ENCODE data around the gene PDK4. TPM values are rescaled to one million over a fixed set of nuclear protein-coding genes. Genes with fewer than 3 reads are reported as not detected.

PDK4 gene
- total RNA-seq, 1 donor from 2014 or later = 0.52 TPM

DNA sequence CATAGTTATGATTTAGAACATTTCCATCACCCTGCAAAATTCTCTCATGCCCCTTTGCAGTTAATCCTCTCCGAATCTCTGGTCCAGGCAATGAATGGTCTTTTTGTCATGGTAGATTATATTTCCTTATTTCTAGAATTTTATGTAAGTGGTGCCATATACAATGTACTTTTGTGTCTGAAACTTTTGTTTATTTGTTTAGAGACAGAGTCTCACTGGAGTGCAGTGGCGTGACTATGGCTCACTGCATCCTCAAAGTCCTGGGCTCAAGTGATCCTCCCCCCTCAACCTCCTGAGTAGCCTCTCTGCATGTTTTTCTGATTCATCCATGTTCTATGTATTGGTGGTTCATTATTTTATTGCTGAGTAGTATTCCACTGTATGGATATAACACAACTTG is 23.2 kb upstream of the PDK4 start:
- no peak overlapping the region for H3K4me3 ChIP-seq (ENCODE audit: low read depth, low read length)
- no peak for DNase-seq (ENCODE audit: low read depth)
- TF ChIP-seq, protein P1, sequence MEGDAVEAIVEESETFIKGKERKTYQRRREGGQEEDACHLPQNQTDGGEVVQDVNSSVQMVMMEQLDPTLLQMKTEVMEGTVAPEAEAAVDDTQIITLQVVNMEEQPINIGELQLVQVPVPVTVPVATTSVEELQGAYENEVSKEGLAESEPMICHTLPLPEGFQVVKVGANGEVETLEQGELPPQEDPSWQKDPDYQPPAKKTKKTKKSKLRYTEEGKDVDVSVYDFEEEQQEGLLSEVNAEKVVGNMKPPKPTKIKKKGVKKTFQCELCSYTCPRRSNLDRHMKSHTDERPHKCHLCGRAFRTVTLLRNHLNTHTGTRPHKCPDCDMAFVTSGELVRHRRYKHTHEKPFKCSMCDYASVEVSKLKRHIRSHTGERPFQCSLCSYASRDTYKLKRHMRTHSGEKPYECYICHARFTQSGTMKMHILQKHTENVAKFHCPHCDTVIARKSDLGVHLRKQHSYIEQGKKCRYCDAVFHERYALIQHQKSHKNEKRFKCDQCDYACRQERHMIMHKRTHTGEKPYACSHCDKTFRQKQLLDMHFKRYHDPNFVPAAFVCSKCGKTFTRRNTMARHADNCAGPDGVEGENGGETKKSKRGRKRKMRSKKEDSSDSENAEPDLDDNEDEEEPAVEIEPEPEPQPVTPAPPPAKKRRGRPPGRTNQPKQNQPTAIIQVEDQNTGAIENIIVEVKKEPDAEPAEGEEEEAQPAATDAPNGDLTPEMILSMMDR (conservative IDR thresholded peaks at IDR 0.05; ENCODE audit: low read depth, low read length) = no peak

DNA sequence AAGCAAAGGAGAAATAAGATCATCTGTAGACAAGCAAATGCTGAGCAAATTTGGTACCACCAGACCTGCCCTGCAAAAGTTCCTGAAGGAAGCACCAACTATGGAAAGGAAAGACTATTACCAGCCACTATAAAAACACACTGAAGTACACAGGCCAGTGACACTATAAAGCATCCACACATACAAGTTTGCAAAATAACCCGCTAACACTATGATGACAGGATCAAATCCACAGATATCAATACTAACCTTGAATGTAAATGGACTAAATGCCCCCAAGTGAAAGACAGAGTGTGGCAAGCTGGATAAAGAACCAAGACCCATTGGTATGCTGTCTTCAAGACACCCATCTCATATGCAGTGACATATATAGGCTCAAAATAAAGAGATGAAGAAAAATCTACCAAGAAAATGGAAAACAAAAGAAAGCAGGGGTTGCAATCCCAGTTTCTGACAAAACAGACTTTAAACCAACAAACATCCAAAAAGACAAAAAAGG is 18.2 kb upstream of the PDK4 start:
- TF ChIP-seq, protein P1 (conservative IDR thresholded peaks at IDR 0.05; ENCODE audit: low read depth, low read length) = no peak
- H3K4me3 ChIP-seq (ENCODE audit: low read depth, low read length) = no peak overlapping the region
- DNase-seq (ENCODE audit: low read depth) = no peak

DNA sequence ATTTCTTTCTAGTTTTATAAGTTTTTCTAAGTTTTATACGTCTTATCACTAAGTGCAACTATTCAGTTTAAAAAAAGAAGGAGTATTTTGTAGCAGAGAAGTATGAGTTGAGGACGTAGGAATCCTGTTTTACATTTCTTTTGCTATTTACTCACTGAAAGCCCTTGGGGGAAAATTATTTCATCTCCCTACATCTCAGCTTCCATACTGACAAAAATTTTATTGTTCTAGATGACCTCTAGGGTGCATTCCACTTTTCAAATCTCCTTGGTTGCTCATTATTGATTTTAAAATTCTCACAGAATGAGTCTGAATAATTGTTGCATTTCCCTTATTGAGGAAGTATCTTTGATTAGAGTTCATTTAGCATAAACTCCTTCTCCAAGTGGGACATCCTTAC is 14.9 kb upstream of the PDK4 start:
- H3K4me3 ChIP-seq (ENCODE audit: low read depth, low read length) = no peak overlapping the region
- DNase-seq (ENCODE audit: low read depth) = no peak
- TF ChIP-seq, protein P1 (conservative IDR thresholded peaks at IDR 0.05; ENCODE audit: low read depth, low read length) = no peak

DNA sequence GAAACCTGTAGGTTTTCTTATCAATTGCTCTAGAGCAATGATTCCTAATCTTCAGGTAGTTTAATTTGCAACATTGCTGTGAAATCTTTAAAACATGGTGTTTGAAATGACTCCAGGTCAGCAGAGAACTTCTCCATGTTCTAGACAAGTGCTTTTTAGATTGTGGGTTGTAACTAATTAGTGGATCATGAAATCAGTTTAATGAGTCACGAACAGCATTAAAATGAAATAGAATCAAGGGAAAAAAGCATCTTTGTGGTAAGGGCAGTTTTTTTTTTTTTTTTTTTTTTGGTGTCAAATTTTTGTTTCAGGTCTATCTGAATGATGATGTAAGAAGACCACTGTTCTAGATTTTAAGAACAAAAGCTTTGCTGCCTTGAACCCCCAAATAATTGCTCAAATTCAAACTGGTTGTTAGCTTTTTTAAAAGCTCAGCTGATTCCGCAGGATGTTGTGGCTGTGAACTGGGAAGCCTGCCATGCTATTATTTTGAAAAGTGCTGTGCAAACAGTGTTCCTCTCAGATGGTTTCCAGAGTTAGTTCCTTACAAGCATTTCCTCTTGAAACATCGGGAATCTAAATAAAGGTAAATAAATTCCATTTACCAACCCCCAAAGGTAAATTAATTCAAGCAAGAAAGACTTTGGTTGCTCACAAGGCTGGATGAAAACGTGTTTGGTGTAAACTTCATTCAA is 13.1 kb upstream of the PDK4 start:
- no peak overlapping the region for H3K4me3 ChIP-seq (ENCODE audit: low read depth, low read length)
- TF ChIP-seq, protein P1 (conservative IDR thresholded peaks at IDR 0.05; ENCODE audit: low read depth, low read length) = no peak
- no peak for DNase-seq (ENCODE audit: low read depth)

DNA sequence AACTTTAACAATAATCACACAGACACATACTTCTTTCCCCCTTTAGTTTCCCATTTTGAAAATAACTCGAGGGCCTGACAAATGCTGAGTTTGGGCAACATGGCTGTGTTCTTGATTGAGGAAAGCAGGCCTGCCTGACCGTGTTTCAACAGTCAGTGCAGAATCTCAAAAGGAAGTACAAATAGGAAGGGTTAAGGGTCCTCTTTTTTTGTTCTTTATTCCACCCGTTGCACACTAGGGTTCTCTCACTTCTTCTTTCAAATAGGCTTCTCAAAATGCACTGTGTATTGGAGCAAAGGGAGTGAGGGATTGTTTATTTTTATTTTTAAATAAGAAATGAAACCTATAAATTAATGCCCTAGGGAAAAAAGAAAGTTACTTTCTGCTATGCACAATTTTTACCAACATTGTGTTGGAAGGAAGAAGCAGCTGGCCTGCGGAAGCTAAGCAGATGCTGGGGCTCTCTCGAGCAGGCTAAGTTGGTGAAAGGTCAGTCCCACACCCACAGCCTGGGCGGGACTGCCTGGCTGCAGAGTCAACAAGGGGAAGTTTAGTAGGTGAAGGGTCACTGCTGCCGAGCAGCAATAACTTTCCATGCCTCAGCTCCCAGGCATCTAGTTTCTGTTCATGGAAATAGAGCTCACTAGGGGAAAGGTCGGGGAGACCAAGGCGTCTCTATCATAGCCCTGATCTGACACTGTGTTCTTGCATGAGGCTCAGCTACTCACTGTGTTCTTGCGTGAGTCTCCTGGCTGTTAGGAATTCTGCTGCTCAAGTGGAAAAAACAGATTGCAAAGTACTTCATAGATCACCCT is 12.2 kb upstream of the PDK4 start:
- peak; percentile 98 for DNase-seq (ENCODE audit: low read depth)
- TF ChIP-seq, protein P1 (conservative IDR thresholded peaks at IDR 0.05; ENCODE audit: low read depth, low read length) = no peak
- no peak overlapping the region for H3K4me3 ChIP-seq (ENCODE audit: low read depth, low read length)

DNA sequence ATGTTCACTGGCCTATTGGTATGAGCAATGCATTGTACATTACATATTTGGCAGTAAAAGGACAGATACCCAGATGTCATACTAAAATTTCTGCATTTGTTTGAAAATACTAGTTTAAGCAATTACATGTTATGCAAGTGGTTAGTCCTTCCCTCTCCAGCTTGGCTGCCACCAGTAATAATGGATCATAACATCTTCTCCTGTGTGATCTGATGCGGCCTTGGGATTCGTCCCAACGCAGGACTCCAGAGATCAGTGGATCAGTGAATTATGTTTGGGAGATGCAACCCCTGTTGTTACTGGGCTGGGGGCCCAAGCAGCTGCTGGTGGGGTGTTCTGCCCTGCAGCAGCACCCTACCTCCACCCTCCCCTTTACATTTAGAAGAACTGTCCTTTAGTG is 11.2 kb upstream of the PDK4 start:
- no peak for DNase-seq (ENCODE audit: low read depth)
- TF ChIP-seq, protein P1 (conservative IDR thresholded peaks at IDR 0.05; ENCODE audit: low read depth, low read length) = no peak
- no peak overlapping the region for H3K4me3 ChIP-seq (ENCODE audit: low read depth, low read length)
